Endothelial cell (in vitro differentiated cells): ENCODE measurements around the gene GAD1. TPM values are rescaled to one million over a fixed set of nuclear protein-coding genes. Genes with fewer than 3 reads are reported as not detected.

Experiments used
- DNase-seq: peaks from one replicate; pipeline ENCODE4 v3.0.0; 2021; ENCODE audit warnings: low spot score
- H3K27ac Mint-ChIP-seq: one replicate; pipeline ENCODE4 v1.8.0; 2021; ENCODE audit warnings: mixed read lengths, inconsistent platforms; ENCODE audit not compliant: unreplicated experiment
- H3K27me3 Mint-ChIP-seq: one replicate; pipeline ENCODE4 v1.8.0; 2021; ENCODE audit warnings: mild to moderate bottlenecking, moderate library complexity, mixed read lengths, inconsistent platforms; ENCODE audit not compliant: unreplicated experiment
- H3K36me3 Mint-ChIP-seq: one replicate; pipeline ENCODE4 v1.8.0; 2021; ENCODE audit warnings: mild to moderate bottlenecking, low read depth, mixed read lengths, inconsistent platforms; ENCODE audit not compliant: unreplicated experiment
- H3K4me1 Mint-ChIP-seq: one replicate; pipeline ENCODE4 v1.8.0; 2021; ENCODE audit warnings: mild to moderate bottlenecking, mixed read lengths, inconsistent platforms; ENCODE audit not compliant: unreplicated experiment
- H3K4me3 Mint-ChIP-seq: one replicate; pipeline ENCODE4 v1.8.0; 2021; ENCODE audit warnings: mild to moderate bottlenecking, mixed read lengths, inconsistent platforms; ENCODE audit not compliant: unreplicated experiment
- H3K9me3 Mint-ChIP-seq: one replicate; pipeline ENCODE4 v1.8.0; 2021; ENCODE audit warnings: mixed read lengths, inconsistent platforms; ENCODE audit not compliant: unreplicated experiment
- CTCF ChIP-seq: fragments of 200-600 bp; sonication (generic); IDR thresholded peaks from one replicate; pipeline ENCODE4 v1.5.0; 2021; ENCODE audit warnings: antibody characterized with exemption; ENCODE audit not compliant: unreplicated experiment
- total RNA-seq: library from RNA; stranded (reverse); fragmentation: NEBNext Ultra II Directional; extraction: Animal tissue kit (Norgen Biotek cat#: 25700); gene quantifications from one replicate; pipeline ENCODE4 v1.2.1, GENCODE V29; 2021; ENCODE audit not compliant: unreplicated experiment

GAD1 gene
- total RNA-seq, 1 donor from 2014 or later, result 129 TPM

GRCh38 chr2:170772295-170772694 lies 44.4 kb upstream of the GAD1 start:
- Mint-ChIP-seq H3K4me3 (peak overlapping the region; percentile 66), H3K4me1 (peaks cover 6% of the 10 kb centered on the region), H3K27me3 (peaks cover 4% of the 10 kb centered on the region), H3K9me3 (no peaks in the 10 kb centered on the region), H3K27ac (no peak overlapping the region), H3K36me3 (no peaks in the 10 kb centered on the region)
- no peak for TF ChIP-seq CTCF
- DNase-seq, result no peak

GRCh38 chr2:170774074-170774473 lies 42.6 kb upstream of the GAD1 start:
- no peak for TF ChIP-seq CTCF
- Mint-ChIP-seq H3K4me3 (no peak overlapping the region), H3K27ac (no peak overlapping the region), H3K4me1 (peaks cover 6% of the 10 kb centered on the region), H3K27me3 (peaks cover 4% of the 10 kb centered on the region), H3K36me3 (no peaks in the 10 kb centered on the region), H3K9me3 (no peaks in the 10 kb centered on the region)
- DNase-seq, result no peak

- no peaks in the 10 kb centered on the region for H3K9me3 Mint-ChIP-seq
- no peak for TF ChIP-seq CTCF
- H3K36me3 Mint-ChIP-seq, result no peaks in the 10 kb centered on the region
- H3K27me3 Mint-ChIP-seq, result no peaks in the 10 kb centered on the region
- no peak for DNase-seq
- H3K27ac Mint-ChIP-seq, result no peak overlapping the region
- no peaks in the 10 kb centered on the region for H3K4me1 Mint-ChIP-seq
- H3K4me3 Mint-ChIP-seq, result no peak overlapping the region
These were observed 37.8 kb upstream of the GAD1 start for GRCh38 chr2:170778900-170779299.

GRCh38 chr2:170779304-170779703 lies 37.4 kb upstream of the GAD1 start:
- TF ChIP-seq CTCF, result no peak
- Mint-ChIP-seq H3K36me3 (no peaks in the 10 kb centered on the region), H3K9me3 (no peaks in the 10 kb centered on the region), H3K4me1 (no peaks in the 10 kb centered on the region), H3K4me3 (no peak overlapping the region), H3K27ac (no peak overlapping the region), H3K27me3 (no peaks in the 10 kb centered on the region)
- DNase-seq, result no peak

- TF ChIP-seq CTCF, result no peak
- no peak for DNase-seq
- H3K27me3 Mint-ChIP-seq, result no peaks in the 10 kb centered on the region
- H3K4me3 Mint-ChIP-seq, result no peak overlapping the region
- H3K9me3 Mint-ChIP-seq, result no peaks in the 10 kb centered on the region
- H3K36me3 Mint-ChIP-seq, result no peaks in the 10 kb centered on the region
- H3K27ac Mint-ChIP-seq, result no peak overlapping the region
- H3K4me1 Mint-ChIP-seq, result no peaks in the 10 kb centered on the region
These were observed 34.0 kb upstream of the GAD1 start for GRCh38 chr2:170782673-170783072.
